ENCODE results near the gene ESYT2.

The ESYT2 gene

DNA sequence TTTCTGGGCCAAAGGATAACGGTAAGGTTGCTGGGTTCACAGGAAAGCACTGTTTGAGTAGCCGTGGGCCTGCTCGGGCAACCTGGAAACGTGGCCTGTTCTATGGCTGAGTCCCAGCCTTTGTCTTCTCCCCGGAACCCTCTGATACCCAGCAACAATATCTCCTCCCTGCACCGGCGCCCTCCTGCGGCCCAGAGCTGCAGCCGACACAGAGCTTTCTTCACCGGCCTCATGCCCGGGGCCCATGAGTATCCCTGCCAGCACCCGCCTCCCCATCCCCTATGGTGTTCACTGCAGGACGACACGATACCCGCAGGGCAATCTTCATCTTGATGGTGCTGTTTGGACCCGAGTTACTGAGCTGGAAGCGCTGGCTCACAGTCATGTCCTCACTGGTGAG, 86.1 kb downstream of the ESYT2 start:
- no peak overlapping the region for H3K4me3 ChIP-seq (ENCODE audit: control insufficient read depth, low read depth, low read length)
- no peak for DNase-seq (ENCODE audit: low read depth)
- TF ChIP-seq, protein P1, sequence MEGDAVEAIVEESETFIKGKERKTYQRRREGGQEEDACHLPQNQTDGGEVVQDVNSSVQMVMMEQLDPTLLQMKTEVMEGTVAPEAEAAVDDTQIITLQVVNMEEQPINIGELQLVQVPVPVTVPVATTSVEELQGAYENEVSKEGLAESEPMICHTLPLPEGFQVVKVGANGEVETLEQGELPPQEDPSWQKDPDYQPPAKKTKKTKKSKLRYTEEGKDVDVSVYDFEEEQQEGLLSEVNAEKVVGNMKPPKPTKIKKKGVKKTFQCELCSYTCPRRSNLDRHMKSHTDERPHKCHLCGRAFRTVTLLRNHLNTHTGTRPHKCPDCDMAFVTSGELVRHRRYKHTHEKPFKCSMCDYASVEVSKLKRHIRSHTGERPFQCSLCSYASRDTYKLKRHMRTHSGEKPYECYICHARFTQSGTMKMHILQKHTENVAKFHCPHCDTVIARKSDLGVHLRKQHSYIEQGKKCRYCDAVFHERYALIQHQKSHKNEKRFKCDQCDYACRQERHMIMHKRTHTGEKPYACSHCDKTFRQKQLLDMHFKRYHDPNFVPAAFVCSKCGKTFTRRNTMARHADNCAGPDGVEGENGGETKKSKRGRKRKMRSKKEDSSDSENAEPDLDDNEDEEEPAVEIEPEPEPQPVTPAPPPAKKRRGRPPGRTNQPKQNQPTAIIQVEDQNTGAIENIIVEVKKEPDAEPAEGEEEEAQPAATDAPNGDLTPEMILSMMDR (IDR thresholded peaks at IDR 0.05; ENCODE audit: control insufficient read depth, insufficient read depth, low read depth, low read length, missing control alignments) = no peak

DNA sequence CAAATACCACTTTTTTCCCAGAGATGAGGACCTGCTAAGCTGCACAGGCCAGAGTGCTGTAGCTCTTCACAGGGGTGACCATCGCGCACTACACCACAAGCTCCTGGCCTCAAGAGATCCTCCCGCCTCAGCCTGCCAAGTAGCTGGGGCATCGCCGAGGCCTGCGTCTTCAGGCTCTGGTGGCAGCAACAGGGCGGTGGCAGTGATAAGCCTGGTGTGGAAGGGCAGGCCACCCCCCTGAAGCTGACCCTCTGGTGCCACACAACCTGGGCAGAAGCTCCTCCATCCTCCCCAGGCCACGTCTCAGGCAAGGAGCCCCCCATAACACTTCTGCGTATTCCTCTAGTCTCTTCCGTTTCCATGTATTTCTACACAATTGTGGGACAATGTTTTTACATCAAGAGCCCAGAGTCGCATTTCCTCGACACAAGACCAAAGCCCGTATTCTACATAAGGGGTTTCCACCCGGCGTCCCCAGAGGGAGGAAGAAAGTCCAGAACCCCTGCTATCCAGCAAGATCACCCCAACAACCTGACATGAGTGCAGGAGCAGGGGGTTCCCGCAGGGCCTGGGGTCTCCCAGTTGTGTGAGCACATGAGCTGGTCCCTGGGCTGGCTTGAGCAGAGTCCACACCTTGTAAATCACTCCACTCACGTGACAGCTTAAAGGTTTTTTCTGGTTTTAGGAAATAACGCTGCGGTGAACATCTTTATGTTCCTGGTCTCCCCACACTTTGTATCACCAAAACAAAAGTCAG, 87.1 kb downstream of the ESYT2 start:
- no peak overlapping the region for H3K4me3 ChIP-seq (ENCODE audit: control insufficient read depth, low read depth, low read length)
- TF ChIP-seq, protein P1 (IDR thresholded peaks at IDR 0.05; ENCODE audit: control insufficient read depth, insufficient read depth, low read depth, low read length, missing control alignments) = no peak
- DNase-seq (ENCODE audit: low read depth) = no peak

DNA sequence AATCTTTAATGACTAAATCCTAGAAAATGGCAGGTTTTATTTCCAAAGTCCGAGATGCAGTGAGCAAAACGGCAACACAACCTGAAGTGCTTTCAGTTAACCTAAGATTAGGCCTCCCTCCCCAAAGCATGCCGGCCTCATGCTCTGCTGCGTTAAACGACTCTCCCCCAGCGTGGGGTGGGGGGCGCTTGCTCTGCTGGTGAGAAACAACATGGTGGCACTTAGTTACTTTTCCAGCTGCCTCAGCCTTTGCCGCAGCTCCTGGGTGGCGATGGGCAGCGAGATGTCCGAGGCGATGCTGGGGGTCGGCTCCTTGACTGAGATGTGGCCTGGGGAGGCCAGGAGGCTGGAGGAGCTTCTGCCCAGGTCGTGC, 88.0 kb downstream of the ESYT2 start:
- no peak for DNase-seq (ENCODE audit: low read depth)
- H3K4me3 ChIP-seq (ENCODE audit: control insufficient read depth, low read depth, low read length) = no peak overlapping the region

DNA sequence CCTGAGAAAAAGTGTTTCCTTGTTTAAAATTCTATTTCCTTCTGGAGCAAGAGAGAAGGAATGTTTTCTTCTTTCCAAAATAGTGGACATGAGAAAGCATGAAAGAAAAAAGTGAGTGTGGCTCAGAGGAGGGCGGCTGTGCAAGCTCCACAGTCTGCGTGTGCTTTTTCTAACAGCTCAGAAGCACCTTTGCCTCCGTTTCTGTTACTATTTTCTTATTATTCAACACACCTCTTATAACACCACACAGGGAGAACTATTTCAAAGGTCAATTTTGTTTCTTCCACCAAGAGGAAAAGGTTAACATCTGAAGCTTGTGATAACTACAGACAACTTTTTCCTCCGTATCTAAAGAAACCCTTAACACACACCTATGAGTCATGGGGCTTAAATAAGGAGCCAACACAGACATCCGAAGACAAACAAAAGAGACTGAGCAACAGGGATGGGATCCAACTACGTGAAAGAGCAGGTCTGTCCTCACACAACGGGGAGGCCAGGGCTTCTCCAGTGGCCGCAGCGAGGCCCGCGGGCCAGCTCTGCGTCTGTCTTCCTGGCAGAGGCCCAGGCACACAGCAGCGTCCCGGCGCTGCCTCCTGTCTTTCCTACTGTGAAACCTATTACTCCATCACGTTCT, 88.5 kb downstream of the ESYT2 start:
- peak; percentile 46 for DNase-seq (ENCODE audit: low read depth)
- TF ChIP-seq, protein P1 (IDR thresholded peaks at IDR 0.05; ENCODE audit: control insufficient read depth, insufficient read depth, low read depth, low read length, missing control alignments) = no peak
- no peak overlapping the region for H3K4me3 ChIP-seq (ENCODE audit: control insufficient read depth, low read depth, low read length)

More for the DNA sequence above, 88.0 kb downstream of the ESYT2 start:
- TF ChIP-seq, protein P1 (IDR thresholded peaks at IDR 0.05; ENCODE audit: control insufficient read depth, insufficient read depth, low read depth, low read length, missing control alignments) = no peak

DNA sequence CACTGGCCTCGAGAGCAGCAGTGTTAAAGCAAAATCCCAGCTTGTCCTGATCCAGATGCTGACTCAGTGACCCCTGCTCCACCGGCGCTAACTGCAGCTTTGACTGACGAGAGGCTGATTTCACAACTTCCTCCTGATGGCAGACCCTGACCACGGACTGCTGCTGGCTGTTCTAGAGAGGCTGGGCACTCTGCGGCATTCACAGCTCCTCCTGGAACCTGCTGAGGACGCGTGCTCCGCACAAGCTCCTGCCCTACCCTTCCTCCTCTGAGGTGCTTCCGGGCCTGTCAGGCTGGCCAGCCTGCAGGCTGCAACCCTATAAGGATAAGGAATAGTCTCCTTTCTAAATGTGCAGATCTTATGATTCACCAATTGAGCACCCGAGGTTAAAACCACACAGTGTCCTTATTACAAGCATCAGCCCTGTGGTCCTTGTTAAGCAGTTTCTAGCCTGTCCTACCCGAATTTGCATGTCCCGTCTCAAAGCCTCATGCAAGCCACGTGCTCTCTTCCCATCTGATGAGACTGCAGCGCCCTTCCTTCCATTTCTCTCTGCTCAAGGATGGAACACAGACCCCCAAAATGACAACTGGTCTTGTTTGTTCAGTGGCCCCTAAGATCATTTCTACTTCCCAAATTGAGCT, 89.2 kb downstream of the ESYT2 start:
- TF ChIP-seq, protein P1 (IDR thresholded peaks at IDR 0.05; ENCODE audit: control insufficient read depth, insufficient read depth, low read depth, low read length, missing control alignments) = no peak
- H3K4me3 ChIP-seq (ENCODE audit: control insufficient read depth, low read depth, low read length) = no peak overlapping the region
- peak; percentile 49 for DNase-seq (ENCODE audit: low read depth)

DNA sequence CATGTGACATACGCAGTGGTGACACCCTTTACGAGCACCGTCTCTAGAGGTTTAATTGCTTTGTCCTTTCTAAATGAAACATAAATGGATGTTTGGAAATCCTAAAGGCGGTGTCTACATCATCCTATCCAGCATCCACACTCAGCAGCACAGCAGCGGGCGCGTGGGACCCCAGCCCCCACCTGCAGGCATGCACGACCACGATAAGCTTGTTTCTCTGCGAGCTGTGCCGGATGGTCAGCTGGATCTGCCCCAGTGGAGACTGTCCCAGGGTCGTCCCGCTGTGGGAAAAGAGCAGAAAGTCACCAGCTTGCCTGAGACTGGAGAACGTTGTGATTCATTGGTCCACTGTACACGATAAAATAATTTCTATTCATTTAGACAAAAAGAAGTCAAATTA, 90.5 kb downstream of the ESYT2 start:
- DNase-seq (ENCODE audit: low read depth) = no peak
- no peak overlapping the region for H3K4me3 ChIP-seq (ENCODE audit: control insufficient read depth, low read depth, low read length)
- TF ChIP-seq, protein P1 (IDR thresholded peaks at IDR 0.05; ENCODE audit: control insufficient read depth, insufficient read depth, low read depth, low read length, missing control alignments) = no peak
